GM19438 (cell line): ENCODE measurements around the gene SULF2.

ENCODE experiments used
- ATAC-seq: cut with Tn5 transposase; IDR thresholded peaks from one replicate; pipeline ENCODE4 v1.9.1; 2021; ENCODE audit warnings: low read depth; ENCODE audit not compliant: unreplicated experiment

SULF2 gene

GRCh38 chr20:47674145-47674544 lies 111.1 kb downstream of the SULF2 start:
- no peak for ATAC-seq

DNA sequence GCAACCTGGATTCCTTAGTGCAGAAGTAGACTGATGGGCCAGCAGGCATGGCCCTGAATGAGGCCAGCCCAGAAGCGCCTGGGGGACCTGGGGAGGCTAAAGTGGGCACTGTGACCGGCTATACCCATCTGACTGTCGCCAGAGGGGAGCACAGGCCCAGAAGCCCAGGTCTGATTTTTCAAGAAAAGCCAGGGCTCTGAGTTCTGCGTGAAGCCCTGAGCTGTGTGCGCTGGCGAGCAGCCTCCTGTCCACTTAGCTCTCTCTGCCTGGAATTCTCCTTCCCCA lies 111.7 kb downstream of the SULF2 start:
- ATAC-seq, result no peak

DNA sequence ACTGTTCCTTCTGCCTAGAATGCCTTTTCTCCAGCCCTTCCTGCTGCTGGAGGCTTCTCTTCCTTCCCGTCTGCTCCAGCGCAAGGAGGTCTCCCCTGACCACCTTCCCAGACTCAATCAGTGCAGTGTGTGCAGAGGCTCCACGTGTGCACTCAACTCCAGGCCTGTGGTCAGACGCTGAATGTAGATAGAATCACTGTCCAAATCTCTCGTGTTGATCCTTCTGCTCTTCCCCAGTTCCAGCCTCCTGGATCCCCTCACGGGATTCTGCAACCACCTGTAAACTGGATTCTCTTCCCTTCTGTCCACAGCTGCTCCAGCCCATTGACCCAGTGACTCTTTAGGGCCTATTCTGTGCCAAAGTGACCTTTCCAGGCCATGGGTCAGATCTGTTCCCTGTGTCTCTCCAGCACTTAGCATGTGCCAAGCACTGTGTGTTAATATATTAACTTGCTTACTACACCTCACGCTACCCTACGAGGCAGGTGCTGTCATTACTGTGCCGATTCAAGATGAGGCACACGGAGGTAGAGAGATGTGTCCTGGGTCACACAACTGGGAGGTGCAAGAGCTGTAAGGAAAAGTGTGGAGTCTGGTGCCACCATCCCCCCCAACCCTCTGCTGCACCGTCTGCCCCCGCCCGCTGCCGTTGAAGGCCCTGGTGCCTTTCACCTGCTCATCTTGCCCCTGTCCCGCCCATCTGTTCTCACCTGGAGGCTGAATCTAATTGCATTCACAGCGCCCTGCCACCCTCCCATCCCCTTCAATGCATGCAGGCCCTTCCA lies 112.2 kb downstream of the SULF2 start:
- no peak for ATAC-seq

DNA sequence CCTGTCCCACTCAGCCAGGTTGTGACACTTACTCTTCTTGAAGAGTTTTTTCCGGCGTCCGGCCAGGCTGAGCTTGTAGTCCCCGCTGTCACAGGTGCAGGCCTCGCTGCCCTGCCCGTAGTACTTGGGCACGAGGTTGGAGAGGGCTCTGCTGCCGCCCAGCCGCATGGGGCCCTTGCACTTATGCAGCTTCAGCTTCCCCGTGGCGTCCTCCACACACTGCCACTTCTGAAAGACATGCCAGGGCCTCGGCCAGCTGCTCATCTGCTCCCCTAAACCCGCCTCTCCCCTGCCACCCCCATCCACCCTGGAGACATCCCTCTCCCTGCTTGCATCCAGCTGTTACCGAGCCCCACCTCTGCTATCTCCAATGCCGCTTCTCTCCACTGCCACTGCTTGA lies 113.1 kb downstream of the SULF2 start:
- ATAC-seq, result no peak

DNA sequence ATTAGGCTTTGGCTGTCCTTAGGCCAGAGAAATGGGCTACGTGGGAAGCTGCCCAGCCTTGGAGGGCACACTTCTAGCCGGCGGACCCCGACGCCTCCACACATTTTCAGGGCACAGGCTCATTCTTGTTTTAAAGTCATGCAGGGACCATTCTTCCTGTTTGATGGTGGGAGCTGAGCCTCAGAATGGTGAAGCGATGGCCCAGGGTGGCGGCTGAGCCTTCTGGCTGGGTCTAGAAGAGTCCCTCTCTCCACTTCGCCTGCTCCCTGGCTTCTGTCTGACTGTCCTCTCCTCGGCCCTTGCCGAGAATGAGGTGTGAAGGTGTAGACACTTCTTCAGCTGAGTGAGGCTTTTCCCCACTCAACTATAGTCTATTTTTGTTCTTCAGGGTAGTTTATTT lies 114.4 kb downstream of the SULF2 start:
- no peak for ATAC-seq

DNA sequence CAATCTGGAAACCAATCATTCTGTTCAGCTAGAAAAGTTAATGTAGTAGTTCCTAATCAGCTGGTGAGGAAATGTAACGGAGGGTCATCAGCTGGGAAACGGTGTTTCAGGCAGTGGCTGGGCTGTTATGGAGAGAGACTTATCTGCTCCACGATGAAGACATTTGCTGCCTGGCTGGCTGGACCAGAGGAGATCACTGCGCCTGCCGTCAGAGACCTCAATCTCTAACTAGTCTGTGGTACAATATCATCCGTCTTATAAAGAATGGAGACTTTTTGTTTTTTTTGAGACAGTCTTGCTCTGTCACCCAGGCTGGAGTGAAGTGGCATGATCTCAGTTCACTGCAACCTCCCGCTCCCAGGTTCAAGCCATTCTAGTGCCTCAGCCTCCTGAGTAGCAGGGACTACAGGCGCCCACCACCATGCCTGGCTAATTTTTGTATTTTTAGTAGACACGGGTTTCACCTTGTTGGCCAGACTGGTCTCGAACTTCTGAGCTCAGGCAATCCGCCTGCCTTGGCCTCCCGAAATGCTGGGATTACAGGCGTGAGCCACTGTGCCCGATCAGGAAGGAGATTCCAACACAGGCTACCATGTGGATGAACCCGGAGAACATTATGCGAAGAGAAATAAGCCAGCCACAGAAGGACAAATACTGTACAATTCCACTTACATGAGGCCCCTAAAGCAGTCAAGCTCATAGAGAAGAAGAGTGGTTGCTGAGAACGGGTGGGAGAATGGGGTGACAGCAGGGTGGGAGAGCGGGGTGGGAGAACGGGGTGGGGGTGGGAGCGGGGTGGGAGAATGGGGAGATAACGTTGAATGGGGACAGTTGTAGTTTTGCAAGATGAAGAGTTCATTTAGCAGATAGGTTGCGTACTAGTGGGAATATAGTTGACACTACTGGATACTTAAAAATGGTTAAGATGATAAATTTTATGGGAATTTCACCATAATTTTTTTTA lies 115.1 kb downstream of the SULF2 start:
- no peak for ATAC-seq

DNA sequence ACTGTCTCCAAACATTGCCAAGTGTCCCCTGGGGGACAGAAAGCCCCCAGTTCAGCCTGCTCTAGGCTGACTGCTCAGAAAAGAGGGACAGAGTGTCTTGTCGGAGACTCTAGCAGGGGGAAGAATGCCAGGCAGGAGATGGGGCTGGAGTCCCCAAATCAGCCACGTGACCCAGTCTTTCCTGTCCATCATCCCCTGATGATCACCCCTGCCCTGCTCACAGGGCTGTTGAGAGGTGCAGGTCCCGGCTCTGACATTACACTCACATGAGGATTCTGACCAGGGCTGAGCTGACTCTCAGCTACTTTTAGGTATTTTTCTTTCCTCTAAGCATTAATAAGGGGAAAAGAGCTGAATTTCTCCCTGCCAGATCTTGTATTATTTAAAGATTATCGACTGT lies 115.8 kb downstream of the SULF2 start:
- ATAC-seq, result no peak

DNA sequence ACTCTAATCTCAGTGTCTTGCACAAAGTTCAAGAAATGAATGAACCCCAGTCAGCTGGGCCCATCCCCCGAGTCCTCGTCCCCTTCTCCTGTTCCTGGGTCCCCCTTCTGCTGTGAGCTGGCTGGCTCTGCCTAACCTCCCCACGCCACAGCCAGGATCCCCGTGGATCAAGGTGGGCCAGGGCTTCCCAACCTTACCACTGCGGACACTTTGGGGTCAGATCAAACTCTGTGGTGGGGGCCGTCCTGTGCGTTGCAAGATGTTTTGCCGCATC lies 116.2 kb downstream of the SULF2 start:
- no peak for ATAC-seq

DNA sequence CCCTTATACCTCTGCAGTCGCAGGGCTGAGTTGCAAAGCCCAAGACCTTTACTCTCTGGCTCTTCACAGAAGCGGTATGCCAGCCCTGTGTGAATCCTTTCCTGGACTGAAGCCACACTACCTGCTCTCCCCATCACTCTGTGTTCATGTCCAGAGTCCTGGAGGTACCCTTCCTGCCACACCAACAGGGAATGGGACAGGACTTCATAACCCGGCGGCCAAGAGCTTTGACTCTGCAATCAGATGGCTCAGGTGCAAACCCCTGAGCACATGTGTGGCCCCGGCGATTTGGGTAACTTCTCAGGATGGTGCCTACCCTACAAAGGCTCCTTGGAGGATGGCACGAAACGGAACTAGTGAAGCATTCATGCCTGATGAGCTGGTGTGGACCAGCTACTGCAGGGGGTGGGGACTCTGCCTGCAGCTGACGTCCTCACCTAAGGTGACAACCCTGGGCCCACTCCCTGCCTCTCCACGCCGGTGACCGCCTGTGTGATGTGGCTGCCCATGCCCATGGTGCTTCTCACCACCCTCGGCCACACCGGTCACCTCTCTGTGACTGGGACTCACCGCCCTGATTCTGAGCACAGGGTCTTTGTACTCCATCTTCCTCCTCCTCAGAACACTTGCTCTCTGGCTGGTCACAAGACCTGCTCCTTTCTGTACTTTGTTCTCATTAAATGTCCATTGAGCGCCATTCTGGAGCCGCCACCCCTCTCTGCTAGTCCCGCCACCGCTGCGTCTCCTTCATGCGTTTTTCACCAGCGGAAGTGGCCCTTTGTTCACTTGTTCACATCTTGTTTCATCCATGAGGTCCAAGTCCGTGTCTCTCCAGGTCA lies 116.7 kb downstream of the SULF2 start:
- no peak for ATAC-seq

DNA sequence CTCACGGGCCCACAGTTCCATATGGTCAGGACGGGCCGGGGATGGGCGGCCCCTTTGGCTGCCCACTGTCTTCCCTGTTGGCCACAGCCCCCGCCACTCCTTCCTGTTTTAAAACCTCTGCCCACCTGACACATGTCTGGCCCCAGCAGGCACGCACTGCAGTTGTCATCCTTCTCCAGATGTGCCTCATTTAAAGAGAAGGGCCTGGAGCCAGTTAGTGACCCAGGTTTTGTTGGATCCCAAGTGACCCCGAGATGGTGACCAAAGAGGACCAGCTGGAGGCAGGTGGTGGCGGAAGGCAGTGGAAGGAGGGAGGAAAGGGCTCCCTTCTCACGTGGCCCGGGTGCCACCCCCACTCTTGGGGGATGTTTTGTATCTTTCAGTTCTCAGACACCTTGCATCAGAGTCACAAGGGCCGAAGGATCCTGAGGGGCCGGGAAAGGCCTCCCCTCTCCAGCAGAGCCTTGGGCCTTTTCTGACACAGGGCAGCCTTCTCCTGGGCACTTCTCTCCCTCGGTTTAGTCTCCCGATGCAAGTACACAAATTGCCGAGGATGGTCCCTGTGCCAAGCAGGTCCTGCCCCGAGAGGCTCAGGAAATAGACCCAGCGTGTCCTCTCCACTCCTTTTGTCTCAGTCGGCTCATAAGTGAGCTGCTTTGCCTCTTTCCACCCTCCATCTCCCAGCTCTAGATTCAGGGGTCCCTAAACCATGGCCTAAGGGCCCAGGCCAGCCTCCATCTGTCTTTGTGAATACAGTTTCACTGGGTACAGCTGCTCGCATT lies 117.6 kb downstream of the SULF2 start:
- ATAC-seq, result no peak

DNA sequence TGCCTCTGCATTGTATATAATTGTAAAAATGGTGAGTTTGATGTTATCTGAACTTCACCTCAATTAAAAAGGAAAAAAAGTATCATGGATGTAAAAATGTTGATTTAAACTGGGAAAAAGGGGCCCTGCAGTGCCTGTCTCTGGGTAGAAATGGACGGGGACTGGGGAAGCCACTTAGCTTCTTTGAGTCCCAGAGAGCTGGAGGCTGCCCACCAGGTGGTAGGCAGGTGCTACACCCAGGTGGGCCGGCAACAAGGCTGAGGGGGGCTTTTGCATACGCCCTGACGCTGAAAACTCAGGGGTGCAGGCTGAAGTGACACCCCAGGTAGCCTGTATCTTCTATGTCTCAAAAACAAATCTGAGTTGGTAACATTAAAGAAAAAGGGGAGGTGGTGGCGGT lies 118.2 kb downstream of the SULF2 start:
- no peak for ATAC-seq

GRCh38 chr20:47666304-47666703 lies 119.0 kb downstream of the SULF2 start:
- no peak for ATAC-seq

DNA sequence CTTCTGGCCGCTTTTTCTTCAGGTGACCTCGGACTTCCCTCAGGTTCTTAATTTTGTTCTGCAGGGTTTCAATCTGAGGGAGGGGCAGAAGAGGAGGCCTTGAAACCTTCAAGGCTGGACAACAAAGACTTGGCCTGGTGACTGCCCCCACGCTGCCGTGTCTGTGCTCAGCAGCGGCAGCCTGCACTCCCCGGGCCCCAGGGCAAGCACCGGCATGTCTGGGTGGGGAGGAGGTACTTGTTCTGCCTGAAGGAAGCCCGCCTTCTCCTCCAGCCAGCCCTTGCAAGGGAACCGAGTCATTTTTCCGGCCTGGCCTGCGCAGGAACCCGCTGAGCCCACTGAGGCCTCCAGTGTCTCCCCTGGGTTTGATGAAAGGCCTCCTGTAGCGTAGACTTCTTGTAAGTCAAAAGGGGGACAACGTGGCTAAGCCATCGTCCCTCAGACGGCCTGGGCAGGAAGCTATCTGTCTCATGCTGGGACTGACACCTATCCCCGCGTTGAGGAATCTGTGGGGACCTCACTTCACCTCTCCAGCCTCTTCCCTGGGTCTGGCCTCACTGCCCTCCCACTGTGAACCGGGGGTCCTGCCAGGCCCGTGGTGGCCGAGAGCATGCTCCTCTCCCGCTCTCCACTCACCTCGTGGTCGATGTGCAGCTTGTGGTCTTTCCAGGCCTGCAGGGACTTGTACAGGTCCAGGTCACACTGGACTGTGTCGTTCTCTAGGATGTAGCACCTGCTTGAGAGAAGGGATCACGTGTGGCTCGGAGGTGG lies 119.9 kb downstream of the SULF2 start:
- no peak for ATAC-seq

GRCh38 chr20:47664744-47665143 lies 120.5 kb downstream of the SULF2 start:
- ATAC-seq, result no peak

DNA sequence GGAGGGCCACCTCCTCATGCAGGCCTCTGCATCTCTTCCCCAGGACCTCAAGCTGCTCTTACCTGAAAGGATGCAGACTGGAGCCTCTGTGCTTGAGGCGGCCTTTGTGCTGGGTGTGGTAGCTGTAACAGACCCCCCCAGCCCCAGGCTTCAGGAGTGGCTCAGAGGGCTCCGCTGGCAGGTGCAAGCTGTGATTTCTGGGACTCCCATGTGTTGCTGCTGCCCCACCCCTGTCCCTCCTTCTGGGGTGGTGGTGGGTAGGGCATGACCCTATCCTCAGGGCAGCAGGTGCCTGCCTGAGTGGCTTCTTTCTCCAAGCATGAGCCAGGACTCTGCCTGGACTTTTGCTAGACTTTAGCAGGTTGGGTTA lies 121.2 kb downstream of the SULF2 start:
- ATAC-seq, result no peak

- ATAC-seq, result no peak
Observed at GRCh38 chr20:47663354-47664067, 121.8 kb downstream of the SULF2 start.

- ATAC-seq, result no peak
Observed at GRCh38 chr20:47662483-47663353, 122.6 kb downstream of the SULF2 start.

- ATAC-seq, result no peak
Observed at GRCh38 chr20:47661714-47662113, 123.6 kb downstream of the SULF2 start.
